H7 (cell line): ENCODE results near the gene SLC25A14. TPM values are rescaled to one million over a fixed set of nuclear protein-coding genes. Genes with fewer than 3 reads are reported as not detected.
A peak's percentile ranks its signal among the peaks of the same experiment; 100 is the strongest.
"Not testable (repeated sequence)": the region's sequence is repeated elsewhere in the genome, so short reads cannot be mapped to it uniquely, and the experiment has no call there.

Experiments
- DNase-seq: peaks from one replicate; pipeline ENCODE4 v3.0.0; 2012
- H3K27me3 ChIP-seq: 2 replicates; pipeline ENCODE4 v1.6.0; 2011; ENCODE audit warnings: mild to moderate bottlenecking, low read length; ENCODE audit not compliant: control insufficient read depth, insufficient read depth
- H3K36me3 ChIP-seq: replicated peaks from 2 replicates; pipeline ENCODE4 v1.5.1; 2011; ENCODE audit warnings: low read length; ENCODE audit not compliant: control insufficient read depth, insufficient read depth
- H3K4me3 ChIP-seq: 2 replicates; pipeline ENCODE4 v1.5.1; 2011; ENCODE audit warnings: low read depth, mild to moderate bottlenecking, control low read depth, low read length, moderate library complexity; ENCODE audit not compliant: insufficient read depth
- total RNA-seq: library from RNA; depleted of rRNA; stranded (reverse); fragments of >200 nt; shearing (Covaris generic); gene quantifications from 2 replicates; pipeline ENCODE4 v1.2.3, GENCODE V29; 2014; rRNA removed

The SLC25A14 gene
- 24.9 and 27.8 TPM in 2 replicates for total RNA-seq

GRCh38 chrX:130339408-130340222, at the start of gene SLC25A14:
TSS of gene SLC25A14 (plus strand) at chrX:130339919. CDS start at chrX:130340279, 360 bp downstream.
- Histone ChIP-seq H3K27me3 (no peaks in the 10 kb centered on the region), H3K36me3 (no peaks in the 10 kb centered on the region), H3K4me3 (peak within 1 kb of the TSS; percentile 79)
- peak; percentile 81 for DNase-seq

- no peaks in the 10 kb centered on the region for H3K27me3 ChIP-seq
- no peaks in the 10 kb centered on the region for H3K36me3 ChIP-seq
- H3K4me3 ChIP-seq, result no peak overlapping the region
- no peak for DNase-seq
Measured at GRCh38 chrX:130295519-130296296, 44.0 kb upstream of the SLC25A14 start.

GRCh38 chrX:130296297-130296678, 43.4 kb upstream of the SLC25A14 start:
- Histone ChIP-seq H3K4me3 (no peak overlapping the region), H3K27me3 (no peaks in the 10 kb centered on the region), H3K36me3 (no peaks in the 10 kb centered on the region)
- no peak for DNase-seq

GRCh38 chrX:130296743-130297142, 43.0 kb upstream of the SLC25A14 start:
- Histone ChIP-seq H3K36me3 (no peaks in the 10 kb centered on the region), H3K27me3 (no peaks in the 10 kb centered on the region), H3K4me3 (no peak overlapping the region)
- no peak for DNase-seq

- H3K36me3 ChIP-seq, result no peaks in the 10 kb centered on the region
- H3K27me3 ChIP-seq, result no peaks in the 10 kb centered on the region
- H3K4me3 ChIP-seq, result no peak overlapping the region
- peak; percentile 39 for DNase-seq
Measured at GRCh38 chrX:130299279-130300009, 40.3 kb upstream of the SLC25A14 start.

- Histone ChIP-seq H3K27me3 (no peaks in the 10 kb centered on the region), H3K4me3 (no peak overlapping the region)
- DNase-seq, result no peak
Measured at GRCh38 chrX:130300010-130300282, 39.8 kb upstream of the SLC25A14 start.

GRCh38 chrX:130301405-130301804, 38.3 kb upstream of the SLC25A14 start:
- Histone ChIP-seq H3K27me3 (no peaks in the 10 kb centered on the region), H3K4me3 (no peak overlapping the region), H3K36me3 (no peaks in the 10 kb centered on the region)
- no peak for DNase-seq

More at GRCh38 chrX:130300010-130300282, 39.8 kb upstream of the SLC25A14 start:
- H3K36me3 ChIP-seq, result no peaks in the 10 kb centered on the region

- no peak for DNase-seq
- Histone ChIP-seq H3K27me3 (no peaks in the 10 kb centered on the region), H3K36me3 (no peaks in the 10 kb centered on the region), H3K4me3 (no peak overlapping the region)
Measured at GRCh38 chrX:130301977-130302376, 37.7 kb upstream of the SLC25A14 start.

- Histone ChIP-seq H3K4me3 (no peak overlapping the region), H3K27me3 (no peaks in the 10 kb centered on the region), H3K36me3 (no peaks in the 10 kb centered on the region)
- DNase-seq, result peak; percentile 38
Measured at GRCh38 chrX:130304587-130305368, 34.9 kb upstream of the SLC25A14 start.

GRCh38 chrX:130319886-130320285, 19.8 kb upstream of the SLC25A14 start:
- not testable (repeated sequence) for H3K4me3 ChIP-seq, H3K27me3 ChIP-seq, DNase-seq, H3K36me3 ChIP-seq

GRCh38 chrX:130321550-130321949, 18.2 kb upstream of the SLC25A14 start:
- no peaks in the 10 kb centered on the region for H3K36me3 ChIP-seq
- H3K27me3 ChIP-seq, result no peaks in the 10 kb centered on the region
- no peak overlapping the region for H3K4me3 ChIP-seq
- no peak for DNase-seq

- Histone ChIP-seq H3K36me3 (no peaks in the 10 kb centered on the region), H3K27me3 (no peaks in the 10 kb centered on the region; the same call in 1 of the 2 replicates), H3K4me3 (no peak overlapping the region)
Measured at GRCh38 chrX:130330146-130330545, 9.6 kb upstream of the SLC25A14 start.

GRCh38 chrX:130330706-130331105, 9.0 kb upstream of the SLC25A14 start:
- peak; percentile 79 for DNase-seq
- no peaks in the 10 kb centered on the region; the same call in 1 of the 2 replicates for H3K27me3 ChIP-seq
- H3K4me3 ChIP-seq, result no peak overlapping the region
- H3K36me3 ChIP-seq, result no peaks in the 10 kb centered on the region

More at GRCh38 chrX:130330146-130330545, 9.6 kb upstream of the SLC25A14 start:
- no peak for DNase-seq

- no peaks in the 10 kb centered on the region; the same call in 1 of the 2 replicates for H3K27me3 ChIP-seq
- no peak overlapping the region for H3K4me3 ChIP-seq
- H3K36me3 ChIP-seq, result no peaks in the 10 kb centered on the region
- DNase-seq, result no peak
Measured at GRCh38 chrX:130336531-130336930, 3.2 kb upstream of the SLC25A14 start.
